ENCODE results near the gene CDCA8. TPM values are rescaled to one million over a fixed set of nuclear protein-coding genes. Genes with fewer than 3 reads are reported as not detected.

Gene CDCA8
- total RNA-seq, 1 experiment from 2014 or later = 48.5 TPM

GRCh38 chr1:37676281-37677142 lies 15.8 kb upstream of the CDCA8 start:
- Mint-ChIP-seq H3K4me3 (no peak overlapping the region), H3K36me3 (ENCODE audit: insufficient read depth in 1 of 3, low read depth in 3 of 3) (peaks cover 3 to 8% (median 6%) of the 10 kb centered on the region in 3 experiments; a peak in 5 of 7 replicates), H3K27ac (no peak overlapping the region; a peak in 1 of 7 replicates), H3K9me3 (no peaks in the 10 kb centered on the region), H3K4me1 (peaks cover 7 to 16% of the 10 kb centered on the region in 2 experiments), H3K27me3 (ENCODE audit: low read depth) (peaks cover 14% of the 10 kb centered on the region)
- no peak overlapping the region for H2BK120ac ChIP-seq (ENCODE audit: low read depth, low read length, poor library complexity, severe bottlenecking)
- no peak overlapping the region for H3K56ac ChIP-seq (ENCODE audit: insufficient read length, low read depth, low read length)
- no peak overlapping the region for H2AK5ac ChIP-seq (ENCODE audit: insufficient read length, low read length)
- H2BK12ac ChIP-seq (ENCODE audit: insufficient read length, low read depth, low read length) = no peak overlapping the region
- H4K91ac ChIP-seq (ENCODE audit: insufficient read length, low read depth, low read length) = no peak overlapping the region
- H3K79me1 ChIP-seq (ENCODE audit: insufficient read depth, low read depth, low read length, poor library complexity, severe bottlenecking) = no peaks in the 10 kb centered on the region
- H4K5ac ChIP-seq (ENCODE audit: insufficient read length, low read depth, low read length) = no peak overlapping the region
- H3K23me2 ChIP-seq (ENCODE audit: insufficient read length, low read depth, low read length, poor library complexity, severe bottlenecking) = no peaks in the 10 kb centered on the region
- H4K20me1 ChIP-seq (ENCODE audit: control insufficient read depth, insufficient read depth, insufficient read length) = no peaks in the 10 kb centered on the region
- no CpG with 5 or more reads among the region's 14 CpGs for WGBS (ENCODE audit: extremely low coverage, insufficient read length, low lambda C conversion rate)
- no peak overlapping the region for H2BK15ac ChIP-seq (ENCODE audit: low read depth, low read length)
- no peak for DNase-seq
- no peak overlapping the region for H2BK20ac ChIP-seq (ENCODE audit: low read depth, low read length, poor library complexity, severe bottlenecking)
- no peak overlapping the region for H3K4me2 ChIP-seq (ENCODE audit: insufficient read depth, insufficient read length, low read length)
- no peak overlapping the region for H3K27ac ChIP-seq (ENCODE audit: insufficient read length, low read depth, low read length)
- H3K18ac ChIP-seq (ENCODE audit: insufficient read length, low read depth, low read length) = no peak overlapping the region
- no peak overlapping the region for H3K4ac ChIP-seq (ENCODE audit: low read depth, low read length)
- no peak overlapping the region for H3T11ph ChIP-seq (ENCODE audit: low read length)
- no peak for TF ChIP-seq CTCF (conservative IDR thresholded peaks at IDR 0.05)
- no peaks in the 10 kb centered on the region for H3K27me3 ChIP-seq (ENCODE audit: insufficient read depth, low read length)
- no peaks in the 10 kb centered on the region for H3K4me1 ChIP-seq (ENCODE audit: insufficient read depth, low read length)
- no peak overlapping the region for H2BK5ac ChIP-seq (ENCODE audit: insufficient read length, low read length)
- H3K9me3 ChIP-seq (ENCODE audit: control insufficient read depth, low read depth, low read length) = no peaks in the 10 kb centered on the region
- no peak overlapping the region for H3K14ac ChIP-seq (ENCODE audit: insufficient read depth, low read length)
- no peaks in the 10 kb centered on the region for H3K79me2 ChIP-seq (ENCODE audit: insufficient read depth, low read length)
- no peak overlapping the region for H4K8ac ChIP-seq (replicated peaks; ENCODE audit: insufficient read length, low read depth, low read length)
- no peak overlapping the region for H3K23ac ChIP-seq (ENCODE audit: insufficient read length, low read depth, low read length)
- no peak overlapping the region for H3K9ac ChIP-seq (ENCODE audit: extremely low read depth, insufficient read length, low read length)
- H2AFZ ChIP-seq (ENCODE audit: low read length) = no peak overlapping the region
